GM18520 (cell line): ENCODE data around the gene AADACL2.

Source experiments
- ATAC-seq: cut with Tn5 transposase; IDR thresholded peaks from one replicate; pipeline ENCODE4 v1.9.1; 2021; ENCODE audit not compliant: unreplicated experiment

AADACL2 gene

GRCh38 chr3:151798466-151798865 lies 64.7 kb downstream of the AADACL2 start:
- no peak for ATAC-seq

GRCh38 chr3:151800431-151800830 lies 66.7 kb downstream of the AADACL2 start:
- no peak for ATAC-seq

GRCh38 chr3:151804267-151804666 lies 70.5 kb downstream of the AADACL2 start:
- no peak for ATAC-seq

- ATAC-seq, result no peak
Observed at GRCh38 chr3:151806838-151807237, 73.1 kb downstream of the AADACL2 start.
